Measurements from ENCODE around the gene CHRNA1.

CHRNA1 gene

DNA sequence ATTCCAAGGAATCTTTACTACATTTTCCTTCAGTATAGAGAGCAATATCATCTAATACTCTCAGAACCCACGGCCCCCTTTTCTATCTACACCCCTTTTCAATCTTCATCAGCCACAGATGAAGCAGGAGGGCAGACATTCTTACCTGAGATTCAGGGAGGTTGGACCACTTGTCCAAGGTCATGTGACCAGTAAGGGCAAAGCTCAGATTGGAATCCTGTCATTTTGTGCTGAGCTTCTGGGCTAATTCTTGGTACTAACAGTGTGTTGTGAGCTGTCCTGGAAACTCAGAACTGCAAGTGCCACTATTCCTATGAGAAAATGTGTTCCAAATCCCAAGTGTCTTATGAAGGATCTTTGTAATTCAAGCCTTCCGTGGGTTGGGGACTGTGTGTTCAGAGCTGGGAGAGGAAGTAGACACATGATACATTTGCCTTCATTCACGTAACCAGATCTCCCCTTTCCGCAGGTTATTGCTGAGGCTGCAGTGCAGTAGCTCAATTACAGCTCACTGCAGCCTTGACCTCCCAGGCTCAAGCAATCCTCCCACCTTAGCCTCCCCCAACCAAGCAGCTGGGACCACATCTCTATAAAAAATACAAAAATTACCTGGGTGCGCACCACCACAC is 3.3 kb downstream of the CHRNA1 start:
- no peak for DNase-seq (ENCODE audit: low read depth)

DNA sequence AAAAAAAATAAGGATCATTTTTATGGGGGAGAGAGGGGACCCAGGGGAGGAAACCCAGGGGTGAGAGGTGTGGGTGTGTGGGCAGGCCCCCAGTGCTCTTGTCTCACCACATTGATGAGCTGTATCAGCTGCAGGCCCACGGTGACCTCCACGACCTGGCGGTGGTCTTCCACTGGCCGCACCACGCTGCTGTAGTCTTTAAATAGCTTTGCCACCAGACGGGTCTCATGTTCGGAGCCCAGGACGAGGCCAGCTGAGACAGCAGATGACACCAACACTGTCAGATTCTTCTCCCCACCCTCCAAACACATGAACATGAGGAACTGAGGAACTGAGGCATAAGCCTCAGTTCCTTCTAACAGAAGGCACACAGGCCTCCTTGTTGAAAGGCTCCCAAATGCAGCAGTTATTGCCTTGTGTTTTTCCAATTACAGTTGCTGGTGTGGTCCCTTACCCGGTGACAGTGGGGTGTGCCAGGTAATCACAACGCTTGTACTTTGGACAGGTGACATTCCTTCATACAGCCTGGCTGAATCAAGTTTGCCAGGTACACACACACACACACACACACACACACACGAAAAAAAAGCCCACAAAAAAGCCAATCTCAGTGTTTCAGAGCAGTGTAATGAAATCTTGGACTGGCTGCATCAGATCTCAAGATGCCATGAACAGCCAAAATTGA is 4.7 kb downstream of the CHRNA1 start:
- DNase-seq (ENCODE audit: low read depth), result no peak

DNA sequence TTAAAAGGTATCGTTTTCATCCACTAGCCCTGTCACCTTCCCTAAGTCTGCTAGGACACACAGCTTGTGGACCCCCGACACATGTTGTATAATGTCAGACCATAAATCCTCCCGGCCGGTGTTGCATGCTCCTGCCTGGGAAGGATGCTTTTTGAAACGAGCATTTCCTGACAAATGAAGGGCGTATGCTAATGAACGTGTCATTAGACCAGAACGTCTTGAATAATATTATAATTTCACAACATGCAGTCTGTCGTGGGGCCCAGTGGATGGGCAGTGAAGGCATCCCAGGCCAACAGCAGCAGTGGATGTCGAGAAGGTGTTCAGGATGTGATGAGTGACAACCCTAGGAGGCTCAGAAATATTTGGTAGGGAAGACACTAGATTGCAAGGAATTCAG is 7.5 kb downstream of the CHRNA1 start:
- no peak for DNase-seq (ENCODE audit: low read depth)

DNA sequence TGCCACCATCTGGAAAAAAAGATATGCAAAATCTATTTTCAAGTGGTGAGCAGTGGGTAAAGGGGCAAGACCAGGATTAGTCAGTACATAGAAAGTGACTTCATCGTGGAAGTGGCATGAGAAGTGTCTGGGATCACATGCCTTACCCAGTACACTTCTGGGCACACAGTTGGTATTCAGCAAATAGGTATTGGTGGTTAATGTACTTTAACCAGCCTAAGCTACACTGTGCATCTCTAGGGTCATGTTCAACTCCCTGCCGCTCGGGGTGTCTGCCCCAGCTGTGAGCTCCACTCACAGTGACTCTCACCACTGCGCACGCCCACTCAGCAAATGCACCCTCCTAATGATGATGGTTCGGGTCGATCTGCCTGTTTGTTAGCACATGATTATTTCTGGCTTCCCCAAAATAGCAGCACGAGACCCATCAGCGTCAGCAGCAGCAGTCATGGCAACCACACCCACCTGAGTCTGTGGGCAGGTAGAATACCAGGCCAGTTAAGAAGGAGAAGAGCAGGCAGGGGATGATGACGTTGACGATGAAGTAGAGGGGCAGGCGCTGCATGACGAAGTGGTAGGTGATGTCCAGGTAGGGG is 11.1 kb downstream of the CHRNA1 start:
- DNase-seq (ENCODE audit: low read depth), result no peak

DNA sequence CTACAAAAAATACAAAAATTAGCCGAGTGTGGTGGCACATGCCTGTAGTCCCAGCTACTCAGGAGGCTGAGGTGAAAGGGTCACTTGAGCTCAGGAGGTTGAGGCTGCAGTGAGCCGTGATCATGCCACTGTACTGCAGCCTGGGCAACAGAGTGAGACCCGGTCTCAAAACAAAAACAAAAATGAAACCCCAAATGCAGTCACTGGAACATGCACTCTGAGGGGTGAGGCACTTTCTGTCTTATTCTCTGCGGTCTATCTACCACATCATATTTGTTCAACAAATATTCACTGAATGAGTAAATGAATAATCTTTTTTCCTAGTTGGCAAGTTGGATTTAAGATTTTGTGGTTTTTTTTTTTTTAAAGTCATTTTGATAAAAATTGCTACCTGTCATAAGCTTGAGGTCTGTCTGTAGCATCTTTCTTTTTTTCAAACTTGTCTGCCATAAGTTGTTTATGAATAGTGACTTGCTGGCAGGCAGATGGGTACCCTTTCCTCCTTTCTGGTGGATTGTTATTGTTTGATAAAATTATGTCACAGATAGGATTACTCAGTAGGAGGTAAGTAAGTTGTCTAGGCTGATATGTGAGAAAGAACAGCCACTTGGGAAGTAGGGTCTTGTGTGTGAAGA is 11.8 kb downstream of the CHRNA1 start:
- DNase-seq (ENCODE audit: low read depth), result no peak

DNA sequence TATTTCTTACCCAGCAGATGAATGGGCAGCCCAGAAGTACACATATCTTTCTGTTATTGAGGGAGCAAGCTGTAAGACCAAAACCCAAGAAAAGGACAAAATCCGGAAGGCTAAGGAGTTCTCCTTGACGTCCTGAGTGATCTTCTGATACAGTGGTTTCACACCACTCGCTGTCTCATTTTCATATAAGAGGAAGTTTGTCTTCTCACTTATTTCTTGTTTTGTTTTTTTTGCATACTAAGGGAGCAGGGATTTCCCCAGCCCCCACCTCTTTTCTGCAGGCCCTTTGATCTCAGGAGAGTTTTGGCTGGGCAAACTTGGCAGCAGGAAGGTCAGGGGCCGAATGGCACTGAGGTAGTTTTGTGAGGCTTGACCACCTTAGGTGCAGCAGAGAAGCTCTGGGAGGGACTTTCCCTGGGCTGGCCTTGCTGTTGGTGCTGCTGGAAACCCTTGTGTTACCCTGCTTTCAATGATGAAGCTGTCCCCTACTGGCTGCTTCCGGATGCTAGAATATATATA is 13.3 kb downstream of the CHRNA1 start:
- DNase-seq (ENCODE audit: low read depth), result no peak

DNA sequence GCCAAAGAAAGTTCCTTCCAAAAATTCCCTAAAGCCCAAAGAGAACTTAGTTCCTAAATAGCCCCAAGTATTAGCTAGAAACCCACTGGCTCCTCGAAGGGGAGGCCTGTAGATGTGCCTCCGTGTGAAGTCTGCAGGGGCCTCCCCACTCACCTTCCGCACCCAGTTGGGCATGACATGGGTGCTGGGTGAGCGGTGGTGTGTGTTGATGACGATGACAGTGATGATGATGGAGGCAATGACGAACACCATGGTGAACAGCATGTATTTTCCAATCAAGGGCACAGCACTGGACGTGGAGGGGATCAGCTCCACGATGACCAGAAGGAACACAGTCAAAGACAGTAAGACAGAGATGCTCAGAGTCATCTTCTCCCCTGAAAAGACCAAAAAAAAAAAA is 14.5 kb downstream of the CHRNA1 start:
- DNase-seq (ENCODE audit: low read depth), result no peak

DNA sequence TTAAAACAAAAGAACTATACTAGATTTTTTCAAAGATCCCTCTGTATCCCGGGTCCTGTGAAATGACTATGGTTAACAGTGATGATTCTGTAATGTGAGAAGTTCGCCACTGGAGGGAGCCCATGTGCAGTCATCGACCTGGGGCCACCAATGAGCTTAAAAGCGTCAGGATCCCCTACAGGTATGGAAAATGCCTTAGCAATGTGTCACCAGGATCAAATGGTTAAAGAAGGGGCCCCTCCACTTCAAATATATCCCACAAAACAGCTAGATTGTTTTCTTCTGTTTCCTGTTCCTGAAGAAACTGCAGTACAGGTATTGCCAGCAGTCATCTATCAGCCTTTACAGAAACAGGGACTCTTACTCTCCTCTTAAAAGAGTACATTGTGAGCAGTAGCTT is 15.3 kb downstream of the CHRNA1 start:
- DNase-seq (ENCODE audit: low read depth), result peak; percentile 24

DNA sequence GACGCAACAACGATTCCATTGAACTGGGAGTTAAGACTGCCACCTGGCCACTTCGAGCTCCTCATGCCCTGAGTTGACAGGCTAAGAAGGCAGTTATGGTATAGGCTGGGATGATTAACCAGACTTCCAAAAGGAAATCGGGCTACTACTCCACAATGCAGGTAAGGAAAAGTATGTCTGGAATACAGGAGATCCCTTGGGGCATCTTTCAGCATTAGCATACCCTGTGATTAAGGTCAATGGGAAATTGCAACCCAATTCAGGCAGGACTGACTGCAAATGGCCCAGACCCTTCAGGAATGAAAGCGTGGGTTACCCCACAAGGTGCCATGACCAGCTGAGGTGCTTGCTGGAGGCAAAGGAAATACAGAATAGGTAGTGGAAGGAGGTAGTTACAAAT is 19.1 kb downstream of the CHRNA1 start:
- DNase-seq (ENCODE audit: low read depth), result no peak

DNA sequence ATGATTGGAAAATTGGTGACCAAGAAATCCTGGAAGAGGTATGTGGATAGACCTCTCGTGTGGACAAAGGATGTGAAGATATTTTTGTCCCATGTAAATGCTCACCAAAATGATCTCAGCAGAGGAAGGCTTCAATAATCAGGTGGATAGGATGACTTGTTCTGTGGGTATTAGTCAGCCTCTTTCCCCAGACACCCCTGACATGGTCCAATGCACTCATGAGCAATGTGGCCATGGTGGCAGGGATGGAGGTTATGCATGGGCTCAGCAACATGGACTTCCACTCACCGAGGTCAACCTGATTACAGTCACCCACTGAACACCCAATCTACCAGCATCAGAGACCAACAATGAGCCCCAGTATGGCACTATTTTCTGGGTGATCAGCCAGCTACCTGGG is 20.2 kb downstream of the CHRNA1 start:
- no peak for DNase-seq (ENCODE audit: low read depth)

DNA sequence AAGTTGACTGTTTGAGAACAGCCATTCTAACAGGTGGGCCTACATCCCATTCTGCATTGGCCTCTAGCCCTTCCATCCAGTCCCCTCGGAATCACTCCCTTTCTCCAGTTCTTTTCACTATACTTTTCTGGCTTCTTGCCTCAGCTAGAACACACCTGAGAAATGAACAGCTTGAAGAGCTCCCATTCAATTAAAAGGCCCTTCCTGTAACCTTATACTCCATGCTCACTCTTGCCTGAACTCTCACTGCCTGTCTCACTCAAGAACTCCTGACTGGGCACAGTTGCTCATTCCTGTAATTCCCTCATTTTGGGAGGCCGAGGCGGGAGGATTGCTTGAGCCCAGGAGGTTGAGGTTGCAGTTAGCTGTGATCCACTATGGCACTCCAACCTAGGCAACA is 23.6 kb downstream of the CHRNA1 start:
- no peak for DNase-seq (ENCODE audit: low read depth)

DNA sequence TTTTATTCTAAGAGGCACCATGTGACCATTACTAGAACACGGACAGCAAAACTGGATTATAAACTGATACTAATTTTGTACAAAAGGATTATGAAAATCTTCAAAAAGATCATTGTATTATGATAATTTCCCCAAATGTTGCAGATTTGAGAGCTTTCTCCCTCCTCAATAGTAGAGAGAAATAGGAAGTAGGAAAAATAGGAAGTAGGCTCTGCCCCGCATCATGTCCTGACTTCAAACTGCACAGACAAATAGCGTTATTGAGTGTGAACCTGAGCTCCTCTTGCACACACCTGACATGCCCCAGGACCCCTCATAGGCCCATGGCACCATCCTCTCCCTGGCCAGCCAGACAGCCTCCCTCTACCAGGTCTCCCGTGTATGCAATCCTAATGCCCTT is 25.4 kb downstream of the CHRNA1 start:
- no peak for DNase-seq (ENCODE audit: low read depth)

DNA sequence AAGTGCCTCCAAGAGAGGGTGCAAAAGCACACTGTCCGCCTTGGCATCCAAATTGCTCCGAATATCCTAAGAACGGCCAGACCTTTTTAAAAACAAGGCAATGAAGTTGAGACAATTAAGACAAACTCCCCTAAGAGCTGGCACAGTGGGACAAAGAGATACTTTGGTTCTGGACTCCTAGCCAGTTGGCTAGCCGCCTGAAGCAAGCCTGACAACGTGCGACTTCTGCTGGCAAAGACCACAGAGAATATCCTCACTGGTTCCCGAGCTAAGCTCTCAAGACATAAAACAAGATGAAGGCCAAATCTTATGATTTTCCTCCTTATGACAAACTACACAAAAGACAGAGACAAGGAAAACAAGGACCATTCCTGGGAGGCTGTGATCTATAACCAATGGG is 32.7 kb downstream of the CHRNA1 start:
- DNase-seq (ENCODE audit: low read depth), result no peak

DNA sequence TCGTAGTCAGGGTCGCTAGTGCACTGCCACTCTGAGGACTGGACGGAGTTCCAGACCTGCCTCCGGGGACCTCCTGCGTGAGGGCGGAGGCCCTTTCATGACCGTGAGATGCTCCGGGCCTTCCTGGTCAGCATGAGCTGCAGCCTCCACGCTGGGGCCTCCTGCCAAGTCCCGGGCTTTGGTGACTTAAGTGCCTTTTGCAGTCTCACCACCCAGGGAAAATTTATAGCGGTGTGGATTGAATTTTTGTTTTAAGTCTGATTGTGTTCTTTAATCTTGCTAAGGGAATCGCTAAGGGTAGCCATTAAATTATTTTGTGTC is 33.6 kb downstream of the CHRNA1 start:
- DNase-seq (ENCODE audit: low read depth), result no peak

DNA sequence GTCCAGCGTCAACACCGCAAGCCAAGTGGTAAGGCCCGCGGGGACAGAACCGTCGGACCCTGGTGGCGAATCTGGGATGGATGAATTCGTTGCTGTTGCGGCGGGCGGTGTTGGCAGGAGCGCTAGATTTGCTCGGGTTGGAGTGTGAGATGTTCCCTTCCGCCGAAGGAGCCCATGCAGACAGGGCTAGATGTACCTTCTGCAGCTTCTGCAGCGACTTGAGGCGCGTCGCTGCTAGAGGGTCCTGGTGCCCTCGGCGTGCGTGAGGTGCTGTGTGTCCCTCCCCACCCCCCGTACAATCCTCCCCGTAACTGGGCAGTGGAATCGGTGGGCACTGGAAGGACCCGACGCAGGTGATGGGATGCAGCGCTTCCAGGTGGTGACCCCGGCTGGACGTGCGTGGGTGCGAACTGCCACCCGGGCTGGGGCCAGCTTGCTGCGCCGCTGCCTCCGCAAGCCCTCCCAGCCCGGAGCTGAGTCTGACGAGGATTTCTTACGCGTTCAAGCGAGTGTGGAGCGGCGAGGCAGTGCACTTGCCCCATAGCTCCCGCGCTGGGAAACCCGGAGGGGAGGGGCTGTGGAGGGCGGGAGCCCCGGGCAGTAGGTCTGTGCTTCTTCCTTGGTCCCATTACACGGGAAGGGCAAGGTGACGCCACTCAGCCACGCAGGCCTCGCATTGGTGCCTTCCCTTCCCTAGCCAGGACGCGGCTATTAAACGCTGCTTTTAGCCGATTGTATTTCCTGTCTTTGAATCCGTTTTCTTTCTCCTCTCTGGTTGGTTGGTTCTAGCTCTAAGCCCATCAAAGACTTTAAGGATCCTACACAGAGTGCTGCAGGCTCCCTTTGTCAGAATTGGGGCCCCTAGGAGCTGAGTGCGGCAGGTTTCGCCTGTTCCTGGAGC is 34.2 kb downstream of the CHRNA1 start:
- DNase-seq (ENCODE audit: low read depth), result no peak

DNA sequence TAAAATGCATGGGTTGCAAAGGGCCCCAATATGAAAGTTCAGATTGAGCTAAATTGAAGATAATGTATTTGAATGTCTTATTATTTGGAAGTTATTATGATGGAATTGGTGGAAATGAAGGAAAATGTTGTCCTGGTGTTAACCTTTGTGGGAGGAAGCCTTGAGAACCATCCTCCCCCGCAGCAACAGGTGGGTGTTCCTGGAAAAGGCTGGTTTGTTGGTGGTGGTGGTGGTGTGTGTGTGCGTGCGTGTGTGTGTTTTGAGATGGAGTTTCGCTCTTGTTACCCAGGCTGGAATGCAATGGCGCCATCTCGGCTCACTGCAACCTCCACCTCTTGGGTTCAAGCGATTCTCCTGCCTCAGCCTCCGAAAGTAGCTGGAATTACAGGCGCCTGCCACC is 36.2 kb downstream of the CHRNA1 start:
- DNase-seq (ENCODE audit: low read depth), result no peak

DNA sequence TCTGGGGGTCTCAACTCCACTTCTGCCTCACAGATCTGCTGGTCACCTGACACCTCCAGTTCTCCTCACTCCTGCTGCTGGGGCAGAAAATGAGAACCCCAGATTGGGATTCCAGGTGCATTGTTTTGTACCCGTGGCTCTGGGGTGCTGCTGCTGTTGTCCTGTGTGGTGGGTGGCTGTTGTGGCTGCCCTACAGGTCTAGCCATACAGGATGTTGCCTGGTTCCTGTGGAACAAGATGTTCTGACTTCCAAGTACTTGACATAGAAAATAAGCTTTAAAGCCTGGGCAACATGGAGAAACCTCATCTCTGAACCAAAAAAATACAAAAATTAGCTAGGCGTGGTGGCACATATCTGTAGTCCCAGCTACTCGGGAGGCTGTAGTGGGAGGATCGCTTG is 38.1 kb downstream of the CHRNA1 start:
- no peak for DNase-seq (ENCODE audit: low read depth)

DNA sequence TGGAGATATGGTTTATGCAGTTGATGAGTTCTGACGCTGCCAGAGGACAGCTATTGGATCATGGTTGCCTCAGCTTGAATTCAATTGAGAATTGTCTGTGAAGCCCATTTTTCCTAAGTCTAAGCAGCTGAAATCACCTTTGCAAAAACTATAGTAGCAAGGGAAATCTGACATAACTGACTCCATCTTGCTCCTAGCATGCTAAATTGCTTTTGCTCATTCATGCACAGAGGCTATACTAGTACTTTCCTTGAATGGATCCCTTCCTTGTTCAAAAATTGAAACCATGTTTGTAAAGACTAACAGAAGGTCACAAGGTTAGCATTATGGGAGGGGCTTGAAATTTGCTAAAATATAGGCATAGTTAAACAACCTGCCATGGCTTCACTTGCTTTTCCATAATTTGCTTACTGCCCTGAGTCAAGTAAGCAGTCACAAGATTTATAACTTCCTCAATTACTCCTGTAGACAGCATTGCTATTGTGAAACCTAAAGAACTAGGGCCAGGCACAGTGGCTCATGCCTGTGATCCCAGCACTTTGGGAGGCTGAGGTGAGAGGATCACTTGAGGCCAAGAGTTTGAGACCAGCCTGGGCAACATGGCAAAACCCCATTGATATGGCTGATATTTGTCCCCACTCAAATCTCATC is 41.2 kb downstream of the CHRNA1 start:
- DNase-seq (ENCODE audit: low read depth), result no peak

DNA sequence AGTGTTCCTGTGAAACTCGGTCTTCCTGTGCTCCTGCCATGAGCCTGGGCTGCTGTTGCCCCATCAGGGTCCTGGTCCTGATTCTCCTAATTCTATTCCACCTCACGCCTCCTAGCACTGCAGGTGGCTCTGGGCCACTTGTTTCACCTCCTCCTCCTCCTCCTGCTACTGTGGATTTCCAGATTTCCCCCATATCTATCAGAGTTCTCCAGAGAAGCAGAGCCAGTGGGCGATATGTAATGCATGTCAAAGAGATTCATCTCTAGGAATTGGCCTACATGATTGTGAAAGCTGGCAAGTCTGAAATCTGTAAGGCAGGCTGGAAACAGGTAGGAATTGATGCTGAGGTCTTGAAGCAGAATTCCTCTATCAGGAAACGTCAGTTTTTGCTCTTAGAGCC is 45.3 kb downstream of the CHRNA1 start:
- no peak for DNase-seq (ENCODE audit: low read depth)

DNA sequence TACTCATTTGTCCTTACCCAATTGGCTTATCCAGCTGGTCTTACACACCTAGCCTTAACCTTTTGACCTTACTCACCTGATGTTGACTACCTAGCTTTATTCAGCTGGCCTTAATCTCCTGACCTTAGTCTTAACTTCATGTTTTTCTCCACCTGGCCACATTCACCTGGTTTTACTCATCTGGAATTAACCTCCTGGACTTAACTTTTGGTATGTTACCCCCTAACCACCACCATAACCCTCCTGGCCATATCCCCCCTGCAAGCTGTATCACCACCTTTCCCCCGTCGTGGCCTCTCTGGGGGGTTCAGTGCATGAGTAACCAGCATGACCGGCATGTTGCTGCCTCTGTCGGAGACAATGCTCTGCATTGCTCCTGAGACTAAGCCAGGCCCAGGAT is 45.7 kb downstream of the CHRNA1 start:
- no peak for DNase-seq (ENCODE audit: low read depth)

DNA sequence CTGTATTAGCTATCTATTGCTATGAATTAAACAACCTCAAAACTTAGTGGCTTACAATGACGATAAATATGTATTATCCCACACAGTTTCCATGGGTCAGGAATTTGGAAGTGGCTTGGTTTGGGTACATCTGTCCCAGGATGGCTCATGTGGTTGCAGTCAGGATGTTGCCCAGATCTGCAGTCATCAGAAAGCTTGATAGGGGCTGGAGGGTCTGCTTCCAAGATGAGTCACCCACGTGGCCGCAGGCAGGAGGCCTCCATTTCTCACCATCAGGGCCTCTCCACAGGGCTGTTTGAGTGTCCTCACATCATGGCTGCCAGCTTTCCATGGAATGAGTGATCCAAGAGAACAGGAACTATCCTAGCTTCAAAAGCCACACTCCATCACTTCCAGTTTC is 46.4 kb downstream of the CHRNA1 start:
- no peak for DNase-seq (ENCODE audit: low read depth)

DNA sequence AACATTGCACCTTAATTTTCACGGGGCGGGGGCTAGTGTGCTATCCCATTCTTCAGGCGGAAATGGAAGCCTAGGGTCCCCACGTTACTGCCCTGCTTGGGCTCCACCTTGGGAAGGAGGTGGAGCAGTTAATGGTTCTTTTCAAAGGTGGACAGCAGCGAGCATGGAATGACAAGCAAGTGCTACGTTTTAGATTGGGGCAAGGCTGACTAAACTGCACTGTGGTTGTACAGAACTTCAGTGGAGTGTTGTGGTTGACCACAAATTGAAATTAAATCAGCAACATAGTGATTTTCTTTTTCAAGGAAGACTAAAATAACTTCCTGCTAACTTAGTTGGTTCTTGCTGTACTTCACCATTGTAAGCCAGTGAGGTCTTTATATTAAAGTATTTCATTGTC is 47.0 kb downstream of the CHRNA1 start:
- no peak for DNase-seq (ENCODE audit: low read depth)
